ENCODE results near the gene VAC14. TPM values are rescaled to one million over a fixed set of nuclear protein-coding genes. Genes with fewer than 3 reads are reported as not detected.

VAC14 gene
- total RNA-seq, 2 donors from 2014 or later, result 26.5 to 27.7 TPM

GRCh38 chr16:70766176-70766575, 34.8 kb downstream of the VAC14 start:
- WGBS, 2 donors, result 85 to 86% methylated on average over 8 of the region's 8 CpGs
- intact Hi-C loops (cut with DNase I), result loop anchor here (5.0 kb wide), 1 partner anchor 89 kb away; no protein-coding TSS in a partner anchor
- H3K27me3 ChIP-seq, result no peaks in the 10 kb centered on the region
- H3K36me3 ChIP-seq (replicated peaks in 1 of 2; ENCODE audit: insufficient read depth in 1 of 2, low read depth in 2 of 2), result peaks cover 0 to 13% of the 10 kb centered on the region in 2 donors
- no peak for TF ChIP-seq CTCF (IDR thresholded peaks at IDR 0.05)
- TF ChIP-seq POLR2A (IDR thresholded peaks at IDR 0.05), result no peak
- no peak overlapping the region for H3K4me3 ChIP-seq
- H3K4me1 ChIP-seq, result no peaks in the 10 kb centered on the region
- no peak overlapping the region for H3K27ac ChIP-seq
- no peaks in the 10 kb centered on the region for H3K9me3 ChIP-seq
- DNase-seq, result no peak
- ATAC-seq, result no peak

DNA sequence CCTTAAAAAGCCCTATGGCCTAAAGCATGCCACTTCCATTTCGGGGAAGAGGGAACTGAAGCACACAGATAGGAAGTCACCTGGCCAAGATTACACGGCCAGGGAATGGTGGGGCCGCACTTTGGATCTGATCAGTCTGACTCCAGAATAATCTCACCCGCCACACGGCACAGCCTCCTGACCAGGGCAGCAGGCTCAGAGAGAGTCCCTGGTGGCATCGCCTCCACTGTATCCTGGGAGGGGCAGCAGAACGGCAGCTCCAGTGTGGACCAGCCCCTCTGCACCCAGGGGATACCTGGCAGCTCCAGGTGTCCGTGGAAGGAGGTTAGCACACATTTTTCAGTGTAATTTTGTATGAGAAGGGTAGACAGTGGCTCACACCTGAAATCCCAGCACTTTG, 35.5 kb downstream of the VAC14 start:
- ATAC-seq, result no peak
- Histone ChIP-seq H3K4me1 (no peaks in the 10 kb centered on the region), H3K4me3 (no peak overlapping the region), H3K27me3 (no peaks in the 10 kb centered on the region), H3K36me3 (replicated peaks in 1 of 2; ENCODE audit: insufficient read depth in 1 of 2, low read depth in 2 of 2) (peaks cover 0 to 14% of the 10 kb centered on the region in 2 donors), H3K27ac (no peak overlapping the region), H3K9me3 (no peaks in the 10 kb centered on the region)
- no peak for TF ChIP-seq POLR2A (IDR thresholded peaks at IDR 0.05)
- TF ChIP-seq CTCF (IDR thresholded peaks at IDR 0.05), result no peak
- intact Hi-C loops (cut with DNase I), result loop anchor here (5.0 kb wide), 1 partner anchor 88 kb away; no protein-coding TSS in a partner anchor
- no peak for DNase-seq
- WGBS, 2 donors, result 90 to 92% methylated on average over 2 to 8 of the region's 8 CpGs

DNA sequence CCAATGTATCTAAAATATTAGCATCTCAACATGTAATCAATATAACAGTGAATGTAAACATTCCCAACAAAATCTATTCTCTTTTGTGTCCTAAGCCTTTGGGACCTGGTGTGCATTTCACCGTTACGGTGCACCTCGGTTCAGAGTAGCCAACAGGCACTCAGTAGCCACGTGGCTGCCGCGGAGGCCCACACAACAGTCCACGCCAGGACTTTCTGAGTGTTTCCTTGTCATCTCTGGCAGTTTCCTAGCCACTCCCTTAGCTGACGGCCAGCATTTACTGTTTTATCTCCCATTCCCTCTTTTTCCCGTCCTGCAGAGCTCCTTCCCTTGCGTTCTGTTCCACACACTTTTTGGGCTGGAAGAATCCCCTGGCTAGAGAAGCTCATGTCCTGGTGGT, 36.3 kb downstream of the VAC14 start:
- 85 to 89% methylated on average over 10 of the region's 10 CpGs for WGBS, 2 donors
- intact Hi-C loops (cut with DNase I), result loop anchor here (5.0 kb wide), 1 partner anchor 87 kb away; no protein-coding TSS in a partner anchor
- Histone ChIP-seq H3K27ac (no peak overlapping the region), H3K9me3 (no peaks in the 10 kb centered on the region), H3K27me3 (no peaks in the 10 kb centered on the region), H3K36me3 (replicated peaks in 1 of 2; ENCODE audit: insufficient read depth in 1 of 2, low read depth in 2 of 2) (peaks cover 0 to 14% of the 10 kb centered on the region in 2 donors), H3K4me1 (no peaks in the 10 kb centered on the region), H3K4me3 (no peak overlapping the region)
- ATAC-seq (no peak), DNase-seq (no peak)
- TF ChIP-seq POLR2A (IDR thresholded peaks at IDR 0.05) (no peak), CTCF (IDR thresholded peaks at IDR 0.05) (no peak)

DNA sequence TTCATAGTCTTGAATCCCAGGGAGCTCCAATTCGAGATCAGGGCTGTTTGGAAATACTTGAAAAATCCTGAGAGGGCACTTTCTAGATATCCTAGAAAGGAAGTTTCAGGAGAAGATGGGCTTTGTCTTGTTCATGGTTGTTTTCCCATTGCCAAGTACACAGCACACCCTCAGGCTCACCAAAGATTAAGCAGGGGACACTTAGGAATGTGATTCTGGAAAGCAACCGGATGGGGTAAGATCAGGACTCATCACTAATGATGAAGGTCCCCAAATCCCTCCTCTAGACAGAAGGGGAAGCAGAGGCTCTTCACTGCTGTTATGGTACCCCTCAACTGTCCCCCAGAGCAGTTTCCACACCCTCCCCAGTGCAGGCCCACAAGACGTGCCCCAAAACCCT, 40.7 kb downstream of the VAC14 start:
- DNase-seq (no peak), ATAC-seq (peak; percentile 30)
- H3K4me3 ChIP-seq, result no peak overlapping the region
- H3K9me3 ChIP-seq, result no peaks in the 10 kb centered on the region
- TF ChIP-seq POLR2A (IDR thresholded peaks at IDR 0.05) (no peak), CTCF (IDR thresholded peaks at IDR 0.05) (no peak)
- no peaks in the 10 kb centered on the region for H3K4me1 ChIP-seq
- intact Hi-C loops (cut with DNase I), result no loop called here
- H3K27me3 ChIP-seq, result no peaks in the 10 kb centered on the region
- no peak overlapping the region for H3K27ac ChIP-seq
- 82 to 91% methylated on average over 3 of the region's 3 CpGs for WGBS, 2 donors
- H3K36me3 ChIP-seq (replicated peaks in 1 of 2; ENCODE audit: insufficient read depth in 1 of 2, low read depth in 2 of 2), result peaks cover 0 to 14% of the 10 kb centered on the region in 2 donors

GRCh38 chr16:70759666-70760065, 41.3 kb downstream of the VAC14 start:
- no peaks in the 10 kb centered on the region for H3K4me1 ChIP-seq
- DNase-seq, result no peak
- no peaks in the 10 kb centered on the region for H3K27me3 ChIP-seq
- no peak overlapping the region for H3K4me3 ChIP-seq
- H3K36me3 ChIP-seq (replicated peaks in 1 of 2; ENCODE audit: insufficient read depth in 1 of 2, low read depth in 2 of 2), result peaks cover 0 to 14% of the 10 kb centered on the region in 2 donors
- TF ChIP-seq CTCF (IDR thresholded peaks at IDR 0.05) (no peak), POLR2A (IDR thresholded peaks at IDR 0.05) (no peak)
- intact Hi-C loops (cut with DNase I), result no loop called here
- no peaks in the 10 kb centered on the region for H3K9me3 ChIP-seq
- 89 to 95% methylated on average over 6 to 9 of the region's 9 CpGs for WGBS, 2 donors
- ATAC-seq, result no peak
- H3K27ac ChIP-seq, result no peak overlapping the region
